ENCODE results near the gene AHCY. TPM values are rescaled to one million over a fixed set of nuclear protein-coding genes. Genes with fewer than 3 reads are reported as not detected.
"Not testable (repeated sequence)": the region's sequence is repeated elsewhere in the genome, so short reads cannot be mapped to it uniquely, and the experiment has no call there.

Gene AHCY
- total RNA-seq: 194 and 319 TPM in 2 replicates

DNA sequence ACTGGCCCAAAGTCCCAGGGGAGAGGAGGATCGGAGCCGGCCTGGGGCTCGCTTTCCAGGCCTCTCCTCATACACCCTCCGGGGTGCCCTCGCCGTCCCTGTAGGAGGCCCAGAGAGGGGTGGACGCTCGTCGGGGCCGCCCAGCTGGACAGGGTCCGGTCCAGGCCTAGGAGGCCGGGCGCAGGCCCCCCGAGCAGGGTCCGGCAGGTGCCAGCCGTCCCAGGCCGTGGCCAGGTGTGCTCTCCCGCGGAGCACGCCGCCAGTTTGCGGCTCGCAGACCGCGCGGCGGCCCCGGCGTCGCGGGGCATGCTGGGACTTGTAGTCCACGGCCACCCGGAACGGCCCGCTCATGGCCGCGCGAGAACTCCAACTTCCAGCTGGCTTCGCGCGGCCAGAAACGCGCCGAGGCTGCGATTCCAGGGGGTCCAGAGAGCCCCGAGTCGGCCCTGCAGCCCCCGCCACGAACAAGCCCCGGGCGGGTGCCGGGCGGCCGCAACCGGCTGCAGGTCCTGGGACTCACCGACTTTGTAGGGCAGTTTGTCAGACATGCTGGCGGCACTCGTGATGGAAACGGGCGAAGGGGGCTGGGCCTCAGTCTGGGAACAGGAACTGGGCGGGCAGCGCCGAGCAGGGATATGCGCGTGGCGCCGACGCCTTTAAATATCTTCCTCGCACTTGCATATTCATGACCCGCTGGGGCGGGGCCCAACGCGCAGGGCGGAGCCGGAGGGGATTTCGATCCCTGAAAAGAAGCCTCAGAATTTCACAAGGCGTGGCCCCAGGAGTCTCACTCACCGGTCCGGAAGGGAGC is at the start of gene AHCY:
Gene AHCY (minus strand): TSS at position 633 of the 811 bp plus-strand sequence. CDS start 85 bp downstream, at position 548.
- TF ChIP-seq CTCF (conservative IDR thresholded peaks at IDR 0.05; ENCODE audit: low read depth, low read length): no peak
- peak; percentile 80 for DNase-seq (ENCODE audit: low read depth)
- H3K4me3 ChIP-seq (ENCODE audit: low read depth, low read length): peak within 1 kb of the TSS; percentile 96

DNA sequence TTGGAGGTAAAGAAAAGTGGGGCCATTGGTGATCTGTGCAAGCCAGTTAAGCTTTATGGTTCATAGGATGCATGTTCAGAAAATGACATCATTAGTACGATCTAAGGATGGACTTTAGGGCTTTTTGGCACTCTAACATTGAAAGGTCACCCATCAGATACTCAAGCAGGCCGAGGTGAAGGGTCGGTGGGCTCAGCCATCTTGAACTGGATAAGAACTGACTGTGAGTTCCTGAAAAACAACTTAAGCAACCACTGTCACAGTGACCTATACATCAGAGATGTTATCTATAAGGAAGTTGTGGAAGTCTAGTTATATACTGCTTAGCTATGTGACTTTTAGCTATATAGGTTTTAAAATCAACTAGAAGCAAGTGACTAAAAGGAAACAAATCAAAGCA is 46.9 kb upstream of the AHCY start:
- no peak for TF ChIP-seq CTCF (conservative IDR thresholded peaks at IDR 0.05; ENCODE audit: low read depth, low read length)
- H3K4me3 ChIP-seq (ENCODE audit: low read depth, low read length): no peak overlapping the region
- no peak for DNase-seq (ENCODE audit: low read depth)

DNA sequence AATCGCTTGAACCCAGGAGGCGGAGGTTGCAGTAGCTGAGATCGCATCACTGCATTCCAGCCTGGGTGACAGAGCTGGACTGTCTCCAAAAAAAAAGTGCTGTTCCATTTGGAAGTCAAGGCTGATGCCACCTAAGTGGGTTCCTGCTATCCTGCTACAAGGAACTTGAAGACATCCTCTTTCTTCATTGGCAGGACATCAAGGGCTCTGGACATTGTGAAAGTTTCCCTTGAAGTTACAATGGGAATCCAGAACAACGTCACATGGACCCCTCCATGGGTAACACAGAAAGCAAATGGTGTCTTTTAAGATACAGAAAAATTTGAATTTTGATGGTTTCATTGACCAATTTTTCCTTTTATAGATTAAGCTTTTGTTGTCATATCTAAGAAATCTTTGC is 44.4 kb upstream of the AHCY start:
- no peak for TF ChIP-seq CTCF (conservative IDR thresholded peaks at IDR 0.05; ENCODE audit: low read depth, low read length)
- no peak overlapping the region for H3K4me3 ChIP-seq (ENCODE audit: low read depth, low read length)

GRCh38 chr20:34346533-34346865 is 43.3 kb upstream of the AHCY start:
- not testable (repeated sequence) for DNase-seq (ENCODE audit: low read depth); H3K4me3 ChIP-seq (ENCODE audit: low read depth, low read length)

More for the DNA sequence above, 44.4 kb upstream of the AHCY start:
- no peak for DNase-seq (ENCODE audit: low read depth)

DNA sequence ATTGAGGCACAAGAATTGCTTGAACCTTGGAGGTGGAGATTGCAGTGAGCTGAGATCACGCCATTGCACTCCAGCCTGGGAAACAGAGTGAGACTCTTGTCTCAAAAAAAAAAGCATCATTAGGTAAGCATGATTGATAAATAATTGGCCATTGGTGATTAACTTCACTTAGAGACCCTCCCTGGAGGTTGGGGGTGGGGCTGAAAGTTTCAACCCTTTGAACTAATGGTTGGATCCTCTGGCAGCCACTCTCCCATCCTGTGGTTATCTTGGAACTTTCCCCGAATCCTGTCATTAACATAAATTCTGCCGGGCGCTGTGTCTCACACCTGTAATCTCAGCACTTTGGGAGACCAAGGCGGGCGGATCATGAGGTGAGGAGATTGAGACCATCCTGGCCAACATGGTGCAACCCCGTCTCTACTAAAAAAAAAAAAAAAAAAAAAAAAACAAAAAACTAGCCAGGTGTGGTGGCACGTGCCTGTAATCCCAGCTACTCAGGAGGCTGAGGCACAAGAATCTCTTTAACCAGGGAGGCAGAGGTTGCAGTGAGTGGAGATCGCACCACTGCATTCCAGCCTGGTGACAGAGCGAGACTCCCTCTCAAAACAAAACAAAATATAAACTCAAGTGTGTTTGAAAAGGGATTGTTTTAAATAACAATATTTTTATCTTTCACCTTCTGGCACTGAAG is 42.8 kb upstream of the AHCY start:
- not testable (repeated sequence) for DNase-seq (ENCODE audit: low read depth); H3K4me3 ChIP-seq (ENCODE audit: low read depth, low read length)

- H3K4me3 ChIP-seq (ENCODE audit: low read depth, low read length): no peak overlapping the region
These were observed 42.2 kb upstream of the AHCY start for GRCh38 chr20:34345402-34345736.

GRCh38 chr20:34344238-34344637 is 41.1 kb upstream of the AHCY start:
- no peak for DNase-seq (ENCODE audit: low read depth)
- no peak for TF ChIP-seq CTCF (conservative IDR thresholded peaks at IDR 0.05; ENCODE audit: low read depth, low read length)
- no peak overlapping the region for H3K4me3 ChIP-seq (ENCODE audit: low read depth, low read length)

More at GRCh38 chr20:34345402-34345736, 42.2 kb upstream of the AHCY start:
- no peak for TF ChIP-seq CTCF (conservative IDR thresholded peaks at IDR 0.05; ENCODE audit: low read depth, low read length)
- DNase-seq (ENCODE audit: low read depth): no peak

All from epithelial cell of proximal tubule (primary cell).